HepG2 (cell line): Measurements from ENCODE around the gene ENG. TPM values are rescaled to one million over a fixed set of nuclear protein-coding genes. Genes with fewer than 3 reads are reported as not detected.
A peak's percentile ranks its signal among the peaks of the same experiment; 100 is the strongest.

Source experiments
- AGO2 ChIP-seq: fragments of 200-400 bp; formaldehyde crosslinking; optimal IDR thresholded peaks from 2 replicates; pipeline ENCODE3; 2017; ENCODE audit warnings: mild to moderate bottlenecking, low read depth, low read length, moderate library complexity
- ARHGAP35 ChIP-seq: sonication (generic); formaldehyde crosslinking; IDR thresholded peaks from 2 replicates; pipeline ENCODE4 v1.9.0; 2022; ENCODE audit warnings: mild to moderate bottlenecking, inconsistent platforms, moderate library complexity, missing genetic modification reagents, borderline replicate concordance
- BCL6 ChIP-seq: IDR thresholded peaks from 2 replicates; pipeline ENCODE4 v1.6.1; 2016; ENCODE audit warnings: missing genetic modification reagents, missing compliant biosample characterization
- DMAP1 ChIP-seq: IDR thresholded peaks from 2 replicates; pipeline ENCODE4 v1.6.1; 2016
- DNMT3B ChIP-seq: conservative IDR thresholded peaks from 2 replicates; pipeline ENCODE4 v1.6.1; 2016; ENCODE audit warnings: missing biosample characterization, control low read depth
- FOXP1 ChIP-seq, 2 experiments: fragments of 450-650 bp in 1 of 2; IDR thresholded peaks; 2 replicates each; pipeline ENCODE4 v1.6.1; 2017 to 2018; ENCODE audit warnings: antibody characterized with exemption in 1 of 2
- HDAC1 ChIP-seq: sonication (generic); formaldehyde crosslinking; IDR thresholded peaks from 2 replicates; pipeline ENCODE4 v1.5.1; 2020; ENCODE audit warnings: mild to moderate bottlenecking, missing genetic modification reagents
- KDM3A ChIP-seq: IDR thresholded peaks from 2 replicates; pipeline ENCODE4 v1.6.1; 2018; ENCODE audit warnings: low read depth, missing compliant biosample characterization
- KLF11 ChIP-seq: IDR thresholded peaks from 2 replicates; pipeline ENCODE4 v1.6.1; 2016; ENCODE audit warnings: missing compliant biosample characterization
- MEF2D ChIP-seq: sonication (generic); formaldehyde crosslinking; IDR thresholded peaks from 2 replicates; pipeline ENCODE4 v1.5.1; 2020; ENCODE audit warnings: mild to moderate bottlenecking, missing genetic modification reagents
- MXD4 ChIP-seq: IDR thresholded peaks from 2 replicates; pipeline ENCODE4 v1.6.1; 2016; ENCODE audit warnings: mild to moderate bottlenecking, missing biosample characterization, missing genetic modification reagents
- NFATC3 ChIP-seq: sonication (generic); formaldehyde crosslinking; IDR thresholded peaks from 2 replicates; pipeline ENCODE4 v1.5.1; 2020; ENCODE audit warnings: mild to moderate bottlenecking, missing genetic modification reagents
- NR3C1 ChIP-seq: sonication (generic); formaldehyde crosslinking; IDR thresholded peaks from 2 replicates; pipeline ENCODE4 v1.4.0; 2020; ENCODE audit warnings: missing genetic modification reagents
- NRL ChIP-seq: sonication (generic); formaldehyde crosslinking; IDR thresholded peaks from 2 replicates; pipeline ENCODE4 v1.5.0; 2020; ENCODE audit warnings: missing genetic modification reagents, mild to moderate bottlenecking, moderate library complexity, borderline replicate concordance
- RCOR2 ChIP-seq: IDR thresholded peaks from 2 replicates; pipeline ENCODE4 v1.6.1; 2016; ENCODE audit warnings: missing biosample characterization, missing genetic modification reagents
- SETDB1 ChIP-seq: sonication (generic); formaldehyde crosslinking; IDR thresholded peaks from 2 replicates; pipeline ENCODE4 v1.5.1; 2020; ENCODE audit warnings: missing genetic modification reagents, mild to moderate bottlenecking, borderline replicate concordance
- SIN3A ChIP-seq: IDR thresholded peaks from 2 replicates; pipeline ENCODE4 v1.6.1; 2011; ENCODE audit warnings: low read depth, mild to moderate bottlenecking, control low read depth, low read length, borderline replicate concordance
- ZC3H4 ChIP-seq: sonication (generic); formaldehyde crosslinking; IDR thresholded peaks from 2 replicates; pipeline ENCODE4 v1.4.0; 2020; ENCODE audit warnings: missing genetic modification reagents, borderline replicate concordance
- ZFP1 ChIP-seq: IDR thresholded peaks from 2 replicates; pipeline ENCODE4 v1.6.1; 2016
- ZNF121 ChIP-seq: sonication (generic); formaldehyde crosslinking; IDR thresholded peaks from 2 replicates; pipeline ENCODE4 v1.5.0; 2020; ENCODE audit warnings: mild to moderate bottlenecking, missing genetic modification reagents
- ZNF143 ChIP-seq: sonication (generic); formaldehyde crosslinking; IDR thresholded peaks from 2 replicates; pipeline ENCODE4 v1.4.0; 2020; ENCODE audit warnings: missing genetic modification reagents
- ZNF234 ChIP-seq: sonication (generic); formaldehyde crosslinking; conservative IDR thresholded peaks from 2 replicates; pipeline ENCODE4 v1.5.1; 2020; ENCODE audit warnings: mild to moderate bottlenecking, missing genetic modification reagents
- ZNF3 ChIP-seq: IDR thresholded peaks from 2 replicates; pipeline ENCODE4 v1.7.0; 2017; ENCODE audit warnings: inconsistent platforms
- ZNF44 ChIP-seq: sonication (generic); formaldehyde crosslinking; IDR thresholded peaks from 2 replicates; pipeline ENCODE4 v1.5.1; 2020; ENCODE audit warnings: mild to moderate bottlenecking, missing genetic modification reagents
- ZNF446 ChIP-seq: sonication (generic); formaldehyde crosslinking; IDR thresholded peaks from 2 replicates; pipeline ENCODE4 v1.5.0; 2020; ENCODE audit warnings: mild to moderate bottlenecking, missing genetic modification reagents
- ZNF547 ChIP-seq: sonication (generic); formaldehyde crosslinking; IDR thresholded peaks from 2 replicates; pipeline ENCODE4 v1.5.1; 2020; ENCODE audit warnings: mild to moderate bottlenecking, missing genetic modification reagents
- polyA plus RNA-seq, 8 experiments: library from polyadenylated mRNA; depleted of rRNA in 3 of 8; stranded (reverse) in 7 of 8; unstranded in 1 of 8; fragments of >200 nt; fragmentation: Illumina TruSeq in 4 of 8; extraction: Trizol in 4 of 8; gene quantifications; 2 replicates each; pipeline versions ENCODE4 v1.2.1 to v1.2.3, GENCODE V29; 2011 to 2016; ENCODE audit warnings: low read depth in 4 of 8, missing spikeins in 1 of 8, mixed read lengths in 1 of 8; ENCODE audit not compliant: insufficient read depth in 1 of 8
- total RNA-seq, 5 experiments: library from RNA; depleted of rRNA; stranded (reverse); fragments of >200 nt; fragmentation: Illumina TruSeq; extraction: Trizol; gene quantifications; 2 replicates each; pipeline ENCODE4 v1.2.3, GENCODE V29; 2016; ENCODE audit warnings: low read depth in 1 of 5
- TF ChIP-seq, protein P1 (sequence below): sonication (generic); formaldehyde crosslinking; IDR thresholded peaks from 2 replicates; pipeline ENCODE4 v1.5.1; 2020; ENCODE audit warnings: missing genetic modification reagents, mild to moderate bottlenecking, borderline replicate concordance
- TF ChIP-seq, protein P2 (sequence below): sonication (generic); formaldehyde crosslinking; IDR thresholded peaks from 2 replicates; pipeline ENCODE4 v1.8.0; 2022; ENCODE audit warnings: missing genetic modification reagents, mild to moderate bottlenecking, borderline replicate concordance
- TF ChIP-seq, protein P3 (sequence below): sonication (generic); formaldehyde crosslinking; IDR thresholded peaks from 2 replicates; pipeline ENCODE4 v1.5.0; 2020; ENCODE audit warnings: missing genetic modification reagents

ENG gene
- total and polyA plus RNA-seq, 2 of the 13 experiments (the other 11 are each of a cell fraction or from before 2014, with no cell fraction given), result 0.02 to 1.1 TPM

DNA sequence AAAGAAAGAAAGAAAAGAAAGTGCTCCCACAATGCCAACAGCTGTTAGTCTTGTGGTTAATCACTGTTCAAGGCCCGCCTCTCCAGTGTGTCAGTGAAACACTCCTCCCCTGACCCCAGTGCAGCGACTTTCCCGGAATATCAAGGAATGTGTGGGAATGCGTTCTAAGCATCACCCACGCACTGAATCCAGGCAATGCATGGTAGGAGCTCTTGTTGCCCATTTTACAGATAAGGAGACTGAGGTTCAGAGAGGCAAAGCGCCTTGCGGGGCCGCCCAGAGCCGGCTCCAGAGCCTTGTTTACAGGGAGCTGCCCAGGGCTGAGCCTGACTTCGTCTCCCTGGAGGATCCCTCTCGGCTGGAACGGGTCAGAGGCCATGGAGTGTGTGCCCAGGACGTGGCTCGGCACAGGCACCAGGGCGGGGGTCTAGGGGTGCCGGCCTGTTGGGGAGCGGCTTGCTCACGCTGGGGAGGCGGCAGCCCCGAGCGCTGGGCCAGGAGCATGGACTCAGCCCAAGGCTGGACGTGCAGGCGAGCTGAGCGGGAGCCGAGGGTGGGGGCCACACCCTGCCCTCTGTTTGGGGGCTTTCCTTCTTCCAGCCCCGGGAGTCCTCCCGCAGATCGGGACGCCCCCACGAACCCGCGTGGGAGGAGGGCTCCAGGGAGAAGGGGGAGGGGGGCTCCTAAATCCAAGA lies 44.1 kb upstream of the ENG start (continued):
- TF ChIP-seq, protein P1, sequence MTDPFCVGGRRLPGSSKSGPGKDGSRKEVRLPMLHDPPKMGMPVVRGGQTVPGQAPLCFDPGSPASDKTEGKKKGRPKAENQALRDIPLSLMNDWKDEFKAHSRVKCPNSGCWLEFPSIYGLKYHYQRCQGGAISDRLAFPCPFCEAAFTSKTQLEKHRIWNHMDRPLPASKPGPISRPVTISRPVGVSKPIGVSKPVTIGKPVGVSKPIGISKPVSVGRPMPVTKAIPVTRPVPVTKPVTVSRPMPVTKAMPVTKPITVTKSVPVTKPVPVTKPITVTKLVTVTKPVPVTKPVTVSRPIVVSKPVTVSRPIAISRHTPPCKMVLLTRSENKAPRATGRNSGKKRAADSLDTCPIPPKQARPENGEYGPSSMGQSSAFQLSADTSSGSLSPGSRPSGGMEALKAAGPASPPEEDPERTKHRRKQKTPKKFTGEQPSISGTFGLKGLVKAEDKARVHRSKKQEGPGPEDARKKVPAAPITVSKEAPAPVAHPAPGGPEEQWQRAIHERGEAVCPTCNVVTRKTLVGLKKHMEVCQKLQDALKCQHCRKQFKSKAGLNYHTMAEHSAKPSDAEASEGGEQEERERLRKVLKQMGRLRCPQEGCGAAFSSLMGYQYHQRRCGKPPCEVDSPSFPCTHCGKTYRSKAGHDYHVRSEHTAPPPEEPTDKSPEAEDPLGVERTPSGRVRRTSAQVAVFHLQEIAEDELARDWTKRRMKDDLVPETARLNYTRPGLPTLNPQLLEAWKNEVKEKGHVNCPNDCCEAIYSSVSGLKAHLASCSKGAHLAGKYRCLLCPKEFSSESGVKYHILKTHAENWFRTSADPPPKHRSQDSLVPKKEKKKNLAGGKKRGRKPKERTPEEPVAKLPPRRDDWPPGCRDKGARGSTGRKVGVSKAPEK, result no peak
- no peak for TF ChIP-seq ZNF44
- TF ChIP-seq RCOR2 (CRISPR knock-in tag), result peak; percentile 86; the same call in 1 of the 2 replicates
- 0 out of 2 replicates have a peak, but pooled peaks have one; percentile 18 for TF ChIP-seq ZNF121 (CRISPR knock-in tag)
- no peak for TF ChIP-seq ZC3H4 (CRISPR knock-in tag)
- no peak for TF ChIP-seq ARHGAP35
- no peak for TF ChIP-seq KDM3A (CRISPR knock-in tag)
- TF ChIP-seq BCL6 (CRISPR knock-in tag), result no peak
- TF ChIP-seq DMAP1 (CRISPR knock-in tag), result 0 out of 2 replicates have a peak, but pooled peaks have one; percentile 16
- TF ChIP-seq ZNF547 (CRISPR knock-in tag), result no peak
- peak; percentile 40; the same call in 1 of the 2 replicates for TF ChIP-seq MEF2D
- TF ChIP-seq NRL (CRISPR knock-in tag), result 0 out of 2 replicates have a peak, but pooled peaks have one; percentile 61
- TF ChIP-seq, protein P2, sequence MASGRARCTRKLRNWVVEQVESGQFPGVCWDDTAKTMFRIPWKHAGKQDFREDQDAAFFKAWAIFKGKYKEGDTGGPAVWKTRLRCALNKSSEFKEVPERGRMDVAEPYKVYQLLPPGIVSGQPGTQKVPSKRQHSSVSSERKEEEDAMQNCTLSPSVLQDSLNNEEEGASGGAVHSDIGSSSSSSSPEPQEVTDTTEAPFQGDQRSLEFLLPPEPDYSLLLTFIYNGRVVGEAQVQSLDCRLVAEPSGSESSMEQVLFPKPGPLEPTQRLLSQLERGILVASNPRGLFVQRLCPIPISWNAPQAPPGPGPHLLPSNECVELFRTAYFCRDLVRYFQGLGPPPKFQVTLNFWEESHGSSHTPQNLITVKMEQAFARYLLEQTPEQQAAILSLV, result peak; percentile 44; the same call in 1 of the 2 replicates
- TF ChIP-seq KLF11 (CRISPR knock-in tag), result no peak
- TF ChIP-seq FOXP1 (IDR thresholded peaks at IDR 0.05), result no peak
- no peak for TF ChIP-seq FOXP1 (CRISPR knock-in tag; IDR thresholded peaks at IDR 0.05)
- no peak; the same call in 1 of the 2 replicates for TF ChIP-seq MXD4 (CRISPR knock-in tag)
- TF ChIP-seq NR3C1 (CRISPR knock-in tag), result no peak
- TF ChIP-seq AGO2, result peak; percentile 77
- peak; percentile 80 for TF ChIP-seq HDAC1 (CRISPR knock-in tag)
- TF ChIP-seq, protein P3, sequence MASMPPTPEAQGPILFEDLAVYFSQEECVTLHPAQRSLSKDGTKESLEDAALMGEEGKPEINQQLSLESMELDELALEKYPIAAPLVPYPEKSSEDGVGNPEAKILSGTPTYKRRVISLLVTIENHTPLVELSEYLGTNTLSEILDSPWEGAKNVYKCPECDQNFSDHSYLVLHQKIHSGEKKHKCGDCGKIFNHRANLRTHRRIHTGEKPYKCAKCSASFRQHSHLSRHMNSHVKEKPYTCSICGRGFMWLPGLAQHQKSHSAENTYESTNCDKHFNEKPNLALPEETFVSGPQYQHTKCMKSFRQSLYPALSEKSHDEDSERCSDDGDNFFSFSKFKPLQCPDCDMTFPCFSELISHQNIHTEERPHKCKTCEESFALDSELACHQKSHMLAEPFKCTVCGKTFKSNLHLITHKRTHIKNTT, result no peak
- TF ChIP-seq NFATC3 (CRISPR knock-in tag), result no peak
- no peak; the same call in 1 of the 2 replicates for TF ChIP-seq SIN3A
- no peak for TF ChIP-seq ZFP1 (CRISPR knock-in tag)
- no peak for TF ChIP-seq SETDB1
- no peak for TF ChIP-seq ZNF234 (CRISPR knock-in tag)
- TF ChIP-seq ZNF3 (CRISPR knock-in tag), result 0 out of 2 replicates have a peak, but pooled peaks have one; percentile 23
- no peak; the same call in 1 of the 2 replicates for TF ChIP-seq ZNF446
- no peak for TF ChIP-seq ZNF143
- no peak for TF ChIP-seq DNMT3B
